ENCODE measurements around the gene SFSWAP.

- TF ChIP-seq CTCF (IDR thresholded peaks at IDR 0.05) (no peak), POLR2A (IDR thresholded peaks at IDR 0.05) (no peak), POLR2AphosphoS5 (IDR thresholded peaks at IDR 0.05) (no peak), EP300 (IDR thresholded peaks at IDR 0.05; ENCODE audit: low read depth) (no peak)
Measured at GRCh38 chr12:131764738-131765137, 53.8 kb downstream of the SFSWAP start.

Measured in transverse colon (tissue), 4 donors.